HG02840 (cell line): ENCODE data around the gene PRPF6.

Experiments
- ATAC-seq: cut with Tn5 transposase; IDR thresholded peaks from one replicate; pipeline ENCODE4 v1.9.1; 2021; ENCODE audit warnings: mild to moderate bottlenecking, moderate library complexity, moderate number of reproducible peaks; ENCODE audit not compliant: unreplicated experiment, low FRiP score

Gene PRPF6

GRCh38 chr20:63980806-63981728 is at the start of gene PRPF6:
TSS of gene PRPF6 (plus strand) at chr20:63981132. CDS start at chr20:63981246, 114 bp downstream.
- ATAC-seq, result peak; percentile 57

DNA sequence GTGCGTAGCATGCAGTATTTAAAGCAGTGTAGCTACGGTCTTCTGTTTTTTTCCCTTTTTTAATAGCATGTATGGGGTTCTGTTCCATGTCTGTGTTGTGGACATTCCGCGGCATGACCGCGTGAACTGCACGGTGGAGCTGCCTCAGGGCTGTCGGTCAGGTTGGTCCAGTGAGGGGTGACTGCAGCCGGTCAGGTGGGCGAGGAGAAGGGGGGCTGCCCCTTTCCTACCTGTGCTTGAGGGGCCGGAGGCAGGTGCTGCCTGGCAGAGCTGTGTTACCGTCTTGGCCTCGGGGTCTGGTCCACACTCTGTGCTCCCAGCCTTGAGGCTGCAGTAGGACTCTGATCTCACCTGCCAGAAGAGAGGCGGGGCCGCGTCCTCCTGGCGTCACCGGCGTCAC is 49.2 kb upstream of the PRPF6 start:
- ATAC-seq, result no peak

DNA sequence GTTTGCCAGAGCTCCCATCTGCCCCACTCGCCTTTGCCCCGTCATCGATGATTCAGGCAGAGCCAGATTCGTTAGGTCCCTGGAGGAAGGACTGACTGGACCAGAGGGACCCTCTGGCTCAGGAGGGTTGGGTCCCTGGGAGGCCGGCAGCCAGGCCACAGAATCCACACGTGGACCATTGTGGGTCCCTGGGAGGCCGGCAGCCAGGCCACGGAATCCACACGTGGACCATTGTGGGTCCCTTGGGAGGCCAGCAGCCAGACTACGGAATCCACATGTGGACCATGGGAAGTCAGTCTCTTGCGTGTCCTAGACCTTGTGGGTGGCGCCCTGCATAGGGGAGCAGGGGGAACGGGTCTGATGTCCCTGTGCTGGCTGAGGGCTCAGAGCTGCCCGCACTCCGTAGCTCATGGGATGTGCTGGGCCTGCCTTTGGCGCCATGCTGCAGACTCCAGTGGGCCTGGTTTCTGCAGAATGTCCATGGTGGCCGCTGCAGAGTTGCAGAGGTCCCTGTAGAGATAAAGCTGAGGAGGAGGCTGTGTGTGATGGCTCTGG is 48.2 kb upstream of the PRPF6 start:
- no peak for ATAC-seq

- ATAC-seq, result no peak
Observed at GRCh38 chr20:63933646-63934045, 47.3 kb upstream of the PRPF6 start.

DNA sequence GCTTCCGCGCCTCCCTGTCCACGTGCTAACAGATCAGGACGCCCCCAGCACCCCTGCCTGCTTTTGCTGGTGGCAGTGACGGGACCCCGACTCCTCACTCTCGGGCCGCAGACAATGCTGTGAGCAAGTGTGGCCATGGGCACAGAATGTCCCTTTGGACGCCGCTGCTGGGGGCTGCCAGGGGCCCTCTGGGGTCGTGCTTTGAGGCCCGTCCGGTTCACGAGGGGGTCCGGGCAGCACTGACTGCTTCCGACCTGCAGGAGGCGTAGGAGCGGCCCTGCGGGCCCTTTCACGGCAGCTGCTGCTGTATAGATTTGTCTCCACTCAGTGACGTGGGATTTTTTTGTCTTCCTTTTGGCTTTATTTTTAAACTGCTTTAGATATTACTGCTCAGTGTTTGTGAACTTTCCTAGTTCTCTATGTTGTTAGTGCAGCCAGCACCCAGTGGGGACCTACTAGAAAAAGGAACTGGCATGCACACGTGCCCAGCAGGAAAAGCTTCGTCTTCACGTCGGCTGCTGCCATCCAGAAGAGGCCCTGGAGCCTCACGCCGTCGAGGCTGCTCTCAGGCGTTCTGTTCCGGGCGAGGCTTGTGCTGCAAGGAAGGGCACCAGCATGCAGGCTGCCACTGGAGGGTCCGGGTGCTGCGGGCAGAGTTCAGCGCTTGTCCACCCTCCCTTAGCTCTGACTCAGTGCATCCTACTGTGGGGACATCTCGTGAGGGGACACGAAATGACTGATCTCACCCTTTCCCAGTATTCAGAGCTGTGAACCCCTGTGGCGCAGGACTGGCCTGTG is 46.5 kb upstream of the PRPF6 start:
- no peak for ATAC-seq

DNA sequence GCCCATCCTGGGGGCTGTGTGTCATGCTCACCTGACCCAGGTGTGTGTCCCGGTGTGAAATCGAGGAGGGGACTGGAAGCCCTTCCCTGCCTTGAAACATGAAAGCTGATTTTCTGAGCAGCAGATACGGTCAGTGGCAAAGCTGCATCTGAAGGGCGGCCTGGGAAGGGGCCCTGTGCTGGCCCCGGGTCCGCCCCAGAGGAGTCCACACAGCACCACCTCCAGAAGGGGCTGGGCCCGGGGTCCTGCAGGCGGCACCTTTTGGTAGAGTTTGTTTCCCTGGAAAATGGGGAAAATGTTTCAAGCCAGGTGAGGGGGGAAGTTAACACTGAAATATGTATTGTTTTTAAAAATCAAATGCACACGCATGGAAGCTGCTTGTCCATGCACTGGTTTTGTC is 45.5 kb upstream of the PRPF6 start:
- no peak for ATAC-seq

GRCh38 chr20:63937596-63937995 is 43.3 kb upstream of the PRPF6 start:
- no peak for ATAC-seq

GRCh38 chr20:63939061-63939935 is 41.6 kb upstream of the PRPF6 start:
- no peak for ATAC-seq

DNA sequence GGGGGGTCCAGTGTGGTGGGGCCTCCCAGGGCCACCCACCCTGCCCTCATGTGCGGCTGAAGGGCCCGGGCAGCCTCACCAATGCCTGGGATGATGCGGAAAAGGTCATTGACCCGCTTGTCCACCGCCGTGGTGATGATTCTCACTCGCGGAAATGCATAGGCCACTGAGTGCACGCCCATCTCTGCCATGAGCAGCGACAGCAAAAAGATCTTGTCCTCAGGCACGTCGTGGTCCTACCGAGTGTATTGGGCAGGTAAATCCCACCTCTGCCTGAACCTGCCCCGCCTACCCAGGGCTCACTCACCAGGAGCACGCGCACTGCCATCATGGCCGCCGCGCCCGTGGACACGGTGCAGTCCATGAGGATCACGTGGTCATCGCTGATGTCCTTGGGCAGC is 40.9 kb upstream of the PRPF6 start:
- no peak for ATAC-seq

DNA sequence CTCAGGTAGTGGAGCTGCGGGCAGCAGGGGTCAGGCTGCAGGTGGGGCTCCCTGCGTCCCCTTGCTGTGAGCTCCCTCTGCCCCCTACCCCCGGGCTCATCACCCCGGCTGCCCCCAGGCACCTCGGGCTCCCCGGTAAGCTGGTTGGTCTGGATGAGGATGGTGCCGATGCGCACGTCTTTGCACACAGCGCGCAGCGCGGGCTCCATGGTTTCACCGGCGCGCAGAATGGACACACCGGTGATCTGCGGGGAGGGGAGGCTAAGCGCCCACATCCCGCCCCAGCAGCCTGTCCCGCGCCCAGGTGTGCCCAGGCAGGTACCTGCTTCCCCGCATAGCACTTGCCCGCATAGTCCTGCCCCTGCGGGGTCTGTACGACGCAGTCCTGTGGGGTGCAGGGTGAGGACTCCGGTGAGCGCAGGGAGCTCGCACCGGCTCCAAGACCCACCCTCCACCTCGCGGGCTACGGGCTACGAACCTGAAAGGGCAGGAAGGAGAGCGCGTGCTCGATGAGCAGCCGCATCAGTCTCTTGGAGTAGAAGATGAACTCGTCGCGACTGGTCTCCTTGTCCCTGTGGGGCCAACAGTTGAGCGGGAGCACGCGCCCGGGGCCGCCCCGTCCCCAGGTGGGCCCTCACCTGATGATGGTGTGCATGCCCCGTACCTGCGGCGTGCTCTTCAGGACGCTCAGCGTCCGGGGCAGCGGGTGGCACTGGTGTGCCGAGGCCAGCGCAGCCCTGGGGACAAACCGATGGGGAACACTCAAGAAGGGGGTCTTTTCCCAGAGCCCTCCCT is 40.3 kb upstream of the PRPF6 start:
- no peak for ATAC-seq

GRCh38 chr20:63941282-63942081 is 39.5 kb upstream of the PRPF6 start:
- ATAC-seq, result no peak

DNA sequence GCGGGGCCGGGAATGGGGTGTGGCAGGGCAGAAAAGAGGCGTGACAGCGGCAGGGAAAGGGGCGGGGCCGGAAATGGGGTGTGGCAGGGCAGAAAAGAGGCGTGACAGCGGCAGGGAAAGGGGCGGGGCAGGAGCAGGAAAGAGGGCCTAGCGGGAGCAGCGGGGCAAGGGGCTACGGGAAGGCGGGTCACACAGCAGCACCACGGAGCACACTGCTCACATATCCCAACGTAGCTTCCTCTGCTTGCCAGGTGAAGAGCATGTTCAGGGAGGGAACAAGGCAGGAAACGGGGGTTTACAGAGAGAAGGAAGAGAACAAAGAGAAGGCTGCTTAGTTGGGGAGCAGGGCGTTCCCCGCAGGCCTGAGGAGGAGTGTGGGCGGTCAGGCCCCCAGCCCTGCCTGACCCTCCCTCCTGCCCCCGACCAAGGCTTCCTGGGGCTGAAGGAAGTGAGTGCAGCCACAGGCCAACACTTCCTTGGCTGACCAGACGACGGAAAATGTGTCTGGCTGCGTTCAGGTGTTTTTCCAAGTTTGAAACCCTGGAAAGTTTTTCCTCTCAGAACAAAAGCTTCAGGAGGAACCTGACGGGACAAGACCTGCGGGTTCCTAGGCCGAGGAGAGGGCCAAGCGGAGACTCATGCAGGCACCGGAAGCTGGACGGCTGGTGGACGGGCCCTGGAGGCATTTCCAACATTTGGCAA is 38.5 kb upstream of the PRPF6 start:
- ATAC-seq, result no peak

- ATAC-seq, result no peak
Observed at GRCh38 chr20:63942969-63943807, 37.7 kb upstream of the PRPF6 start.

- no peak for ATAC-seq
Observed at GRCh38 chr20:63943808-63944077, 37.2 kb upstream of the PRPF6 start.

DNA sequence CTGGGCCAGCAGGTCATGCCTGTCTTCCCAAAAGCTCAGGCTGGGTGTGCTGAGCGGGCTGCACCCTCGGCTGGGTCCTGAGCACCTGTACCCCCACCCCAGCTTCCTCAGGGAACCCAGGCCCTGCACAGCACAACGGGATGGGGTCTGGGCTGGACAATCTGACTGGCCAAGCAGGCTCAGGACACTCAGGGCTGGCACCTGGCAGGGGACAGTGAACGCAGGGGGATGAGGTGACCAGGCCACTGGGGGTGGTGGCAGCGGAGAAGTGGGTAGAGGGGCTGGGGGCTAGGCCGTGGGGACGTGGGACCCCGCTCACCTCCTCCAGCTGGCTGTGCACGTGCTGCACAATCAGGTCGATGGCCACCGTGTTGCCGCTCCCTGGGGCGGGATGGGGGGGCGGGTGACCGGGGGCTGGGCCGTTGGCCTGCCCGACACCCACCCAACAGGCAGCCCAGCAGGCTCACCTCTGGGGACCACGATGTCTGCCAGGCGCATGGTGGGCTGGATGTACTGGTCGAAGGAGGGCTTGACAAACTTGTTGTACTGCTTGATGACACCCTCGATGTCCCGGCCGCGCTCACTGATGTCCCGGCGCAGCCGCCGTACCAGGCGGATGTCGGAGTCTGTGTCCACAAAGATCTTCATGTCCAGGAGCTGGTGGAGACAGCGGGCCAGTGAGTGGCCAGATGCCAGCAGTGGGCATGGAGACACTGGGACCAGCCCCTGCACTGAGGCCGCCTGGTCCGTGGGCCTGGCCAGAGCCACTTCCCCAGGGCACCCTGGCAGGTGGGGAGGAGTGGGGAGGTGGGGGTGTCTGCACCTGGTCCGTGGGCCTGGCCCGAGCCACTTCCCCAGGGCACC is 36.6 kb upstream of the PRPF6 start:
- ATAC-seq, result no peak

DNA sequence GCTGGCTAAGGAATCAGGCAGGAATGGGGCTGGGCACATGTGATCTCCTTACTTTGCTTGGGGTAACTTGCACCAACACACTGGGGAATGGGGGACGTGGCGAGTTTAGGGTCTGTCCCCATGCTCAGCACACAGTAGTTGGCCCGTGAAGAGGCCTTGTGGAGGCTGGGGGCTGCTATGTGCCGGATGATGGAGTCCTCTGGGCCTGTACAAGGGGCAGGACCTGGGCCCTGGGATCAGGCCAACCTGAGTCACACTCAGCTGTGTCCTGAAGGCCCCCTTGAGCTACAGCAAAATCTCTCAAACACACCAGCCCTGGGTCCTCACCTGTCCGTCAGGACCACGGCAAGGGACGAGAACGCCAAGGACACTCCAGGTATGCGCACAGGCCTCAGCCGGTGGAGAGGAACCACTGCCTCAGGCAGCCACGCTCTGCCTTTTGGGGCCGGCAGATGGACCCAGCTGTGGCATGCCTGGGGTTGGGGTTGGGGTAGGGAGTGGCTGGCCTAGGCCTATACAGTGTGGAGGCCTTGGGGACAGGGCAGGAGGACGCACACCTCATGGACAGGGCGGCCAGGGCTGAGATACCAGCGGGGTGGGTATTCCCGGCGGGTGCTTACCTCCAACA is 35.8 kb upstream of the PRPF6 start:
- ATAC-seq, result no peak
